T-helper 1 cell (primary cell): ENCODE measurements around the gene ARL9.

Experiments
- DNase-seq, 5 donors: peaks; one replicate each; pipeline ENCODE4 v3.0.0-alpha.2; 2012 to 2020
- total RNA-seq, 4 donors: gene quantifications; one replicate each; lab custom pipeline; 2026; lab: John Stamatoyannopoulos, UW

Gene ARL9
- total RNA-seq, result 0 to 0.30 (median 0.06) reads per million in 4 donors

GRCh38 chr4:56505269-56506130, at the start of gene ARL9:
Gene ARL9 (plus strand): TSS chr4:56505791. CDS start chr4:56505863, 72 bp downstream.
- DNase-seq, result peak; percentile 15 to 62 (median 55)

GRCh38 chr4:56460085-56460484, 45.5 kb upstream of the ARL9 start:
- no peak for DNase-seq

GRCh38 chr4:56462157-56462556, 43.4 kb upstream of the ARL9 start:
- DNase-seq, result no peak

- no peak for DNase-seq
Measured at GRCh38 chr4:56463711-56464110, 41.9 kb upstream of the ARL9 start.

GRCh38 chr4:56464581-56464980, 41.0 kb upstream of the ARL9 start:
- DNase-seq, result no peak

GRCh38 chr4:56465599-56466295, 39.8 kb upstream of the ARL9 start:
- no peak for DNase-seq

GRCh38 chr4:56466296-56466761, 39.3 kb upstream of the ARL9 start:
- peak in 1 of 5 donors; percentile 47 for DNase-seq

GRCh38 chr4:56466910-56467283, 38.7 kb upstream of the ARL9 start:
- DNase-seq, result no peak

- DNase-seq, result peak; percentile 84 to 91 (median 90)
Measured at GRCh38 chr4:56467284-56468096, 38.1 kb upstream of the ARL9 start, which contains the start of gene SRP72. Gene SRP72 (plus strand): TSS chr4:56467617. CDS start chr4:56467636, 19 bp downstream.

GRCh38 chr4:56468097-56468422, 37.5 kb upstream of the ARL9 start:
- peak in 1 of 5 donors; percentile 45 for DNase-seq

- DNase-seq, result peak in 1 of 5 donors; percentile 20
Measured at GRCh38 chr4:56469489-56470210, 35.9 kb upstream of the ARL9 start.

- DNase-seq, result no peak
Measured at GRCh38 chr4:56475917-56476316, 29.7 kb upstream of the ARL9 start.

- DNase-seq, result no peak
Measured at GRCh38 chr4:56477192-56477702, 28.3 kb upstream of the ARL9 start.

- no peak for DNase-seq
Measured at GRCh38 chr4:56480691-56481090, 24.9 kb upstream of the ARL9 start.

- DNase-seq, result no peak
Measured at GRCh38 chr4:56496241-56496640, 9.3 kb upstream of the ARL9 start.

GRCh38 chr4:56511098-56511497, 5.5 kb downstream of the ARL9 start:
- no peak for DNase-seq

GRCh38 chr4:56512166-56512565, 6.6 kb downstream of the ARL9 start:
- no peak for DNase-seq

GRCh38 chr4:56513517-56513916, 7.9 kb downstream of the ARL9 start:
- DNase-seq, result no peak

- peak; percentile 60 to 73 (median 70) for DNase-seq
Measured at GRCh38 chr4:56530269-56531148, 24.9 kb downstream of the ARL9 start.

GRCh38 chr4:56531149-56531770, 25.7 kb downstream of the ARL9 start:
- DNase-seq, result no peak
